GM19328 (cell line): ENCODE measurements around the gene ANKDD1B.

Source experiments
- ATAC-seq: cut with Tn5 transposase; IDR thresholded peaks from one replicate; pipeline ENCODE4 v1.9.1; 2021; ENCODE audit warnings: mild to moderate bottlenecking, moderate library complexity; ENCODE audit not compliant: unreplicated experiment

The ANKDD1B gene

DNA sequence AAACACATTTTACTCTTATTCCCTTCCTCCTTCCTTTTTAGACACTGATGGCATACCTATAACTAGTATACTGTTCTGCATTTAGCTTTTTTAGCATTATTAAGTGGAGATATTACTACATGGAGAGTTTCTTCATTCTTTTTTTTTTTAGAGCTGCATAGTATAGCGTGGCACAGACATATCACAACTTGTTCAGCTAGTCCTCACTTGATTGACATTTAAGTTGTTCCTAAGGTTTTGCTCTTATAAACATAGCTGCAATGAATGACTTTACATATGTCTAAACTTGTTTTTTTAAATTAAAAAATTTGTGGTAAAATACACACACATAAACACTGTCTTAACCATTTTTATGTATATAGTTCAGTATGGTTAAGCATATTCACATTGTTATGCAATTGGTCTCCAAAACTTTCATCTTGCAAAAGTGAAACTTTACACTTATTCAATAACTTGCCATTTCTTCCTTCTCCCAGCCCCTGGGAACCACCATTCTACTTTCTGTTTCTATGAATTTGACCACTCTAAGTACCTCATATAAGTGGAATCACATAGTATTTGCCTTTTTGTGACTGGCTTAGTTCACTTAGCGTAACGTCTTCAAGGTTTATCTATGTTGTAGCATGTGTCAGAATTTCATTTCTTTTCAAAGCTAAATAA is 48.7 kb downstream of the ANKDD1B start:
- no peak for ATAC-seq

DNA sequence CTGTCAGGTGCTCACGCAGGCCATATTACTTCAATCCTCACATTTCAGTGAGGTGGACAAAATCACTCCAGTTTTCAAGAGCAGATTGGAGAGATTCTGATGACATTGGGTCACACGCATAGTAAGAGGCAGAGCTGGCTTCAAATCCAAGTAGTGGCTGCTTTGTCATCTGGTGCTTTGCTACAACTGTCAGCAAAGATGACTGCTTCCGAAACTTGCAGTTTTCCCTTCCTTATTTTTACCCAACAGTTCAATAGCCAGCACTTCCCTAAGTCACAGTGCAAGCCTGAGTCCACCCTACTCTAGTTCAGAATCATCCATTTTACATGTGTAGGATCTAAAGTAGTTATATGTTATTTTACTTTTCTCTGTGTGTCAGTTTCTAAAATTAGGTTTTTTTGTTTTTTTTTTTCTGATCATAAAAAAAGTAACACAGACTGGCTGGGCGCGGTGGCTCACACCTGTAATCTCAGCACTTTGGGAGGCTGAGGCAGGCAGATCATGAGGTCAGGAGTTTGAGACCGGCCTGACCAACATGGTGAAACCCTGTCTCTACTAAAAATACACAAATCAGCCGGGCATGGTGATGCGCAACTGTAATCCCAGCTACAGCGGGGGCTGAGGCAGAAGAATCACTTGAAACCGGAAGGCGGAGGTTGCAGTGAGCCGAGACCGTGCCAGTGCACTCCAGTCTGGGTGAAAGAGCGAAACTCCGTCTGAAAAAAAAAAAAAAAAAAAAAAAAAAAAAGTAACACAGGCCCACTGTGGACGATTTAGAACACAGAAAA is 49.6 kb downstream of the ANKDD1B start:
- no peak for ATAC-seq

DNA sequence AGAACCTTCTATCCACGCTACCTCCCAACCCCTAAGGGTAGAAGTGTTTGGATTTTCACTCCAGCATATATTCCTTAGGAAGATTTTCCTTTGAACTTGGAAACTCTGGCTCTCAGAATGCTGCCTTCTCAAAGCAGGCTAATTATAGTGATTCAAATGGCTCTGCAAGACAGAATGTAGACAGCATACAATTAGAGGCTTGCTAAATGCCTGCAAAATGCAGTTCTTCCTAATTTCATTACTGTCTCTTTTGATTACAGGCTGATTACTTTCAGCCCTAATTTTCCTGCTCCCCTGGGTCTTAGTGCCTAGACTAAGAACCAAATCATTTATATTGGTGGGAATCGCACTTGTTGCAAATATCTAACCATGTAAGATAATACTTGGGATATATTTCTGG is 50.8 kb downstream of the ANKDD1B start:
- ATAC-seq, result no peak

DNA sequence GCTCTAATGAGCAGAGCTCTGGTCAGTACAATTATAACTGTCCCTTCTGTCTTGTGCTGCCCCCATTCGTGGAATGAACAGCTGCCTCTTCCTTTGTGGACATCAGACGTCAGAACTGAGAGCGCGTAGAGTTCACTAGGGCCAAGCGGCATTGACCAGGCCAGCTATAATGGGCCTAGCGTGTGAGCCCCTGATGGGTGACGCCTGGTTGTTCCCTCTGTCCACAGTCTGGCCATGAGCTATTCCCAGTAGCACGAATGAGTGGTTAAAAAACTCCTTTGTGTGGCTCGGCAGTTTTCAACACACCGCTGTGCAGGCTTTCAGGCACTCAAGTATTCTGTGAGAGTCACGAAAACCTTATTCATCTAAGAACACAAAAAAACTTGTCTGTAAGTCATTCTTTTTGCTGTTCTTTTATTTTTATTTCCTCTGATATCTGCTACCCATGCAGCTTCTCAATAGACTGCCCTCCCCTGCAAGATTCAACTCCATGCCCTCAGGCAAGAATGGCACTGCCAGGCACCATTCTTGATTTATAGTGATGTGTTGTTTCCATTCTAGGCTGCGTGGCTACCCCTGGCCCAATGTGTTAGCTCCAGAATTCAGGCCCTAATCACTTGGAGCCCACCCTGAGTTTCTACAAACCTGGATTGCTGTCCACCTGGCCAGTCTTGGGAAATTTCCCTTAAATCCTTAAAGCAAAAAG is 52.5 kb downstream of the ANKDD1B start:
- no peak for ATAC-seq

DNA sequence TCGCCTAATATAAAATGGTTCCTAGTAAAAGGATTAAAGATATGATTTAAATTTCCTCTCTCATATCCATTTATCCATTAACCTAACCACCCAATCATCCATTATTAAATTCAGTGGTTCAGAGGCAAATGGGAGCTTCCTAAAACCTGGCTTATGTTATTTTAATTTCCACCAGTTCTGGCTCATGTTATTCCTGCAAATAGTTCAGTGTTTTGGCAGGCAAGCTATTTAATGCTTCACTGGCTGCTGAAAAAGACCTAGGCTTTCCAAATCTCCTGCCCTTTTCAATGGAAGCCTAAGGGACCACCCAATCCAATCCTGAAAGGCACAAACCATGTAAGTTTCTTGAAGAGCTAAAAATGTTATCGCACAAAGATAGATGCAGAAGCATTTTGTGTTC is 53.7 kb downstream of the ANKDD1B start:
- ATAC-seq, result no peak

DNA sequence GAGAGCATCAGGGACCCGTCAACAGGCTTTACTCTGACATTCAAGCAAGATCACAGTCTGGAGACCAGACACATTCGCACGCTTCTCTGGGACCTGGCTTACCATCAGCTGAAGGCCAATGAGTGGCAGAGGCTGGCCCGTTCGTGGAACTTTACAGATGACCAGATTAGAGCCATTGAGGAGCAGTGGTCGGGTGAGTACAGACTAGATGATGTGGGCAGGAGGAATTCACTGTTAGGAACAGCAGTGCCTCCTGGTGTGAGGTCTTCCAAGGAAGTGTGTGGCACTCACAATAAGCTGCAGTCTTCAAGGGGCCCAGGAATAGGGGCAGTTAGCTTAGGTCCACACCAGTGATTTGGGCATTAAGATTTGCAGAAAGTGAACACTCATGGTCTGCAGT is 55.5 kb downstream of the ANKDD1B start:
- ATAC-seq, result no peak

DNA sequence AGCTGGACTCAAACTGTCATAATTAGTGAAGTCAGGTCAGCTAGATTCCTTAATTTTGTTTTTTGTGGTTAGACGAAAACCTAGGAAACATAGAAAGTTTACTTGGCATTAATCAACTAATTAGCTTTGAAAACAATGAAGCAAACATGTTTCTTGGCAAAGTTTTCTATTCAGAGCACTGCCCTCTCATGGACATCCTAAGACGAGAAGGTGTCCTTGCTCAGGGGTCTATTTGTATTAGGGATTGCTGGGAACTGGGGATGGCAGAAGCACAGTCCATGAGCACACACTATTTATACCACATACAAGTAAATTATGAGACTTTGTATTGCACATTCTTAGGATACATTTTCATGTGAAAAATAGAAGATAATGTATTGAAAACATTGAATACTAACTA is 56.3 kb downstream of the ANKDD1B start:
- no peak for ATAC-seq

DNA sequence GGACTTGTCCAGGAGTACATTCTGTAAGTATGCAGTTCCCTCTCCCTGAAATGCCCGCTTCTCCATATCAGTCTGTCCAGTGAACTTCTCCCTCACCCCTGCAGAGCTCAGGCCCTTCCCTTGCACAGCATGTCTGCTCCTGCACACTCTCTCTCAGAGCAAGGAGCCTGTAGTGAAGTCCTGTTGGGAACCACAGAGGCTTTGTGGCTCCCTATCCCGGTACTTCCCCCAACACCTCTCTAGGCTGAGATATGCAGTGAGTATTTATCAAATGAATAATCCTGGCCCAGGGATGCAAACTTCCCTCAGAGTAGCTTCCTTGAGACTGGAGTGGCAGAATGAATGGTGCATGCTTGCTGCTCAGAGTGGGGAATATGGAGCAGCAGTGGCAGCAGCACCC is 57.2 kb downstream of the ANKDD1B start:
- ATAC-seq, result no peak

DNA sequence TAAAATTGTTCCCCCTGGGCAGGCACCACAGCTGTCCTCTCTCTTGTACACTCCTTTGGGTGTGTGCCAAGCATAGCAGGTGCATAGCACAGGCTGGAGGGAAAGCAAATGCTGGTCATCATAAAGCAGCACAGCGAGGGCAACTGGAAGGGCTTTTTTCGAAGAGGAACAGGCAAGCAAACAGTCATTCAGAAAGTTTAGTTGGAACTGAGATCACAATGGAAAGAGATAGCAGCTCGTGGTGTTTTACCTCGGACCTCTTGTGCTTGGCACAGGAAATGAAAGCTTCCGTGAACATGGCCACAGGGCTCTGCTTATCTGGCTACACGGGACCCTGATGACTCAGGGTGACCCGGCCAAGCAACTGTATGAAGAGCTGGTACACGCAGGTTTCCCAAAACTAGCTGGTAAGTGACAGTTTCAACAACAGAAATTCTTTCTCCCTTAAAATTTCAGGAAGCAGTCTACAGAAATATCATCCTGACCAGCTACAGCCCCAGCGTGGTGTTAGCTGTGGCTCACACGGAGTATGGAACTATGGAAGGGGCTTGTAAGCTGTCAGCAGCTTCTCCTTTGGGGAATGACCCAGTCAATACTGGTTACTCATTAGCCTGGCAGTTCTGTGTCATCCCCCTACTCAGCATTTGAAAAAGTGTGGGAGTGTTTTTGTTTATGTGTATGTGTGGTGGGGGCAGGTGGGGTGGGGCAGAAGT is 57.9 kb downstream of the ANKDD1B start:
- peak; percentile 88 for ATAC-seq

DNA sequence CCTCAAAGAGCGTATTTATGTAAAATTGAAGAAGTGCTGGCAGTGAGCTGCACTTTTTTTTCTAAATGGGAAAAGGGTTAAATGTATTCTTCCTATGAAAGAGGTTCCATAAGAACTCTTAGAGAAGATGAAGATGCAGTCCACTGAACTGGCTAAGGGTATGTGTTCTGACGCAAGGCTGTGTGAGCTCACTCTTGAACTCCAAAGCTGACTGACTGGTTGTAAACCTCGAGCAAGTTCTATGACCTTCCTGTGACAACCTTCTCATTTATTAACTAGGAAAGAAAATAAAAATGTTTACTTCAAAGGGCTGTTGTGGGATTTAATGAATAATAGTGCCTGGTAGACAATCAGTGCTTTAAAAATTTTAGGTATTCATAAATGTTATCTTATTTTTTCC is 59.3 kb downstream of the ANKDD1B start:
- no peak for ATAC-seq

DNA sequence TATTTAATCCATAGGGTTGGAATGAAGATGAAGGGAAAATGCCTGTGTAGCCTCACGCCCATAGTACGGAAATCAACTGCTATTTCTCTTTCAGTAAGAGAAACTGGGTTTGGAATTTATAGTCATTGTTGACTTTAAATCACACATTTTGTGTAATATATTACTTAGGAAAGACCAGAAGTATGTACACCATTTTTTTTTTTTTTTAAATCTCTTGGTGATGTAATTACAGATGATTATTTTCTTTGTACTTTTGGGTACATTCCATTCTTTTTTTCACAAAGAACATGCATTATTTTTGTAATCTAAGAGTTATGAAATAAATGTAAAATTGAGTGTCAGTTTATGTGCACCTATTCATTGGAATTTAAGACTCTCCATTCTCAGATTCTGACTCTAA is 60.3 kb downstream of the ANKDD1B start:
- ATAC-seq, result no peak

DNA sequence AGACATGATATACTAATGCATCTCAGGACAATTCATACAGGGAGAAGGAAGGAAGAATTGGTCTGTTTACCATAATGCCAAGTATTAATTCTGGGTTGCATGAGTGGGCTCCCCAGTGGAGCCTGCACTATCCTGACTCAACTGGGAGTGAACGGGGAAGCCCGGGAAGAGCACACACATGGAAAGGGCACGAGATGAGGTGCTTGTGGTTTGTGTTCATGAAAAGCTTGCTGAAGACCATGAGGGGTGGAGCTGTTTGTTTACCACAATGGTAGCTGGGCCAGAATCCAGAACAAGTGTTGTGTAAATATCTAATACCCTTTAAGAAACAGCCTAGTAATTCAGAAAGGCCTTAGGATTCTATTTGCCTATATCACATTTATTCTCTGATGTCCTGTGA is 61.4 kb downstream of the ANKDD1B start:
- ATAC-seq, result no peak

DNA sequence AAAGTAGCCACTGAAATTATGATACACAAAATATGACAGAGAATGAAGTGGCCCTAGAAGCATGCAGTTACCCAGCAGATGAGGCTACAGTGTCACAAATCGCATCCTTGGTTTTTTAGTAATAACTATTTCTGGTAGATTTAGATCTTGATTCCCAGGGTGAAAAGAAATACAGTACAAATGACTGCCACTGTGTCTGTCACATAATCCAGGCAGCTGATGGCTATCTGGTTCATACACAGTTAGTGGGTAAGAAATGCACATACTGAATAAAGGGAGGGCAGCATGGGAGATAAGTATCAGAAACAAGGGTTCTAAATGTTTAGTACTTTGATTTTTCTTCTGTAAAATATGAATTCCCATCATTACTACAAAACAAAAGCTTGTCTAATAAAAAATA is 64.5 kb downstream of the ANKDD1B start:
- ATAC-seq, result no peak

DNA sequence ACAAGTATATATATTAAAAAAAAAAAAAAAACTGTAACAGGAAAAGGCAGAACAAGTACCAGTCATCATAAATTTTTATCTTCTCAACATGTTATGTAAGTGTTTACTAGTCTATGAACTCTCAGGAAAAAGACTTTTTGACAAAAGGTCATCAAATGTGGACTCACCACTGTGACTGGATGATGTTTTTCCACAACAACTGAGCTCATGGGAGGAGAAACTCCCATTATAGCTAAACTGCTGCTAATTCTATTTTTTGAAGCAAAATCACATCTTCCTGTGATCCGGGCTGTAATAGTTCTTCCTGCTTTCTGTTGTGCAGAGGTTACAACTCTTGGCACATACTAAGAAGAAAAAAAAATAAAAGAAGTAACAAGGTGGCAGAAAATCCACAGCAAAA is 66.4 kb downstream of the ANKDD1B start:
- no peak for ATAC-seq

DNA sequence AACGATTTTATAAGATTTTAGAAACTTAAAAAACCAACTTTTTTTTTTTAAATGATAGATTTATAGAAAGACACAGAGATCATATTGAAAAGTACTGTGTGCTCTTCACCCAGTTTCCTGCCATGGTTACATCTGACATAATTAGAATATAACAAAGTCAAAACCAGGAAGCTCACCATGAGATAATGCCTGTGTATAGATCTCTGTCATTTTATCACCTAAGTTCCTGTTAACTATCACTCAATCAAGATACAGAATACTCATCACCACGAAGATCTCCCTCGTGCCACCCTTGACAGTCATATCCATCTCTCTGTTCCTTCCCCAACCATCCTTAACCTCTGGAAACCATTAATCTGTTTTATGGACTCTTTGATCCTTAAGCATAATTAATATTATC is 66.9 kb downstream of the ANKDD1B start:
- ATAC-seq, result no peak

DNA sequence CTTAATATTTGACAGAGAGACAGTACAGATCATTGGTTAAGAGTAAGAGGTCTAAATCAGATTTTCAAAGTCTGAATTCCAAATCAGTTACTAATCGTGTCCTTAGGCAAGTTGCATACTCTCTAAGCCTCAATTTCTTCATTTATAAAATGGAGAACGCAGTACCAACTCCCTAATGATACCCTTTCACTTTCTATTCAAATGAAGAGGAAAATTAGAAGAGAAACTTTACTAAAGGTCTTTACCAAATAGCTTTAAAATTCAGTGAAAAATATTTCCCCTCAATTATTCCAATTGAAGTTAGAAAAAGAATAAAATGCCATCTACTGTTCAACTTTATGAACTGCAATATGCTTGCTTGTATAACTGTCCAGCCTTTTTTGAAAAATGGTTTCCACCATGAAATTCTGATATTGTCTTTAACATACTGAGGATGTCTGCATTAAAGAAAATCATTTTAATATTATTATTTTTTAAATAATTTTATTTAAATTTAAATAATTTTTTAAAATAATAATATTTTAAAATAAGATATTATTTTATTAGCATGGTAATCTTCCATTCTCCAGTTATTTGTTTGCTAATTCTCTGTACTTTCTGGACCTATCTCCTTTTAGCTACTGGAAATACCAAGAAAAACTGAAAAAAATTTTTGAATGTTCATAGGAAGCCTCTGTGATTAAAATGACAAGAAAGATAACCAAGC is 70.0 kb downstream of the ANKDD1B start:
- no peak for ATAC-seq

DNA sequence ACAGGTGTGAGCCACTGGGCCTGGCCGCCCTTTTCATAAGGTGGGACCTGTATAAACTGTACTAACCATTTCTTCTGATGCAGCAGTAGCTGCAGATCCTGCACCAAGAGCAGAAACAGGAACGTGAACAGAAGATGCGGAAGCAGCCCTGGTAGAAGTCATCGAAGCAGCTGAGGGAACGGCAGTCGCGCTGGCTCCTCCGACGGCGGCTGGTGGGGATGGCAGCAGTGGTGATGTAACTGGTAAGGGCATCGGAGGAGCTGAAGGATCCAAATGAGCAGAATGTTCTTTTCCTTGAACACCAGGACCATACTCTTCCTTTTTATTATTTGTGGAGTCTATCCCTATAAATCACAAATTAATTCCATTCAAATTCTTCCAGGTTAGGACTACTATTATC is 73.9 kb downstream of the ANKDD1B start:
- ATAC-seq, result no peak

DNA sequence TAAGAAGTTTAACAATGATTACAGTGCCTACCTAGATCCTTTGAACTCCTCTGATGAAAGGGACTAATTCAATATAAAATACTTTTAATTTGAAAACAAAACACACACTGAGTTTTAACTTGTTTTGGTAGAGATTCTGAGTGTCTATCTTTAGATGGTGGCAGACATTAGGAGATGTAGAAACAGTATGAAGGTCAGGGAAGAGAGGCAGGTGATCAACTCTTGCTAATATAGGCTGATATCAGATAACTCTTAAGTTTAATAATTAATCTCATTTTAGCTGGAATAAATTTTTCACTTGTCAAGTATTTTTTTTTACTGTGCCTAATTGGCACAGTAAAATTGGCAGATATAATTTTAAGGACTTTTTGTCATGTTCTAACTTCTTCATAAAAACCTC is 75.2 kb downstream of the ANKDD1B start:
- ATAC-seq, result no peak

DNA sequence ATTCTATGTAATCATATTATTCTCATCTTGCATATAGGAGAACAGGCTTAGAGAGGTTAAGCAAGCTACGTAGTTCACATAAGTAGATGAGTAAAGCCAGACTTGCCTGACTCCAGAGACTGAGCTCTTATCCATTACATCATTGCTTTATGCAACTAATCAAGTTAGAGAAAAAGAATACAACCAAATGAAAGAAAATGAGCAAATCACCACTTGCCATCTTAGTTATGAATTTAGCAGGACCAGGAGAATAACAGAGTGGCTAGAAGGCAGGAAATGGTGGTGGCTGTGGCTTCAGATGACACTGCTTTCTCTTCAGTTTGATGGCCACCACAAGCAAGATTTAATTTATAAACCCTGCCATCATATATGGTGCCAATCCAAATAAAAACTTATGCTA is 79.4 kb downstream of the ANKDD1B start:
- ATAC-seq, result no peak

DNA sequence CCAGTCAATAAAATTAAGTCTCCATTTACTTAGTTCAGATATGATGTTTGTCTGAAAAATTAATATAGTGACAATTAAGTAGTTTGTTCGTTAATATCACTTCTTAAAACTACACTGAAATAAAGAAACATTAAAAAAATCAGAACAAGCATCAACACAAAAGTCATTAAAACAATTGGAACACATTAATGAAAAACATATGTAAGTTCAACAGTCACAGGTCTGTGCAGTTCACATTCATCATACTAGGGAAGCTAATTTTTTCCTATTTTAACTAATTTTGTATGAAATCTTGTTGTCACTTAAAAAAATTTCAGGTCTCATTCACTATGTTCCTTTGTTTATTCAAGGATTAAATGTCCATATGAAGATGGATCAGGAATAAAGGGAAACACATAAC is 83.5 kb downstream of the ANKDD1B start:
- ATAC-seq, result no peak
